CD4-positive, alpha-beta T cell treated with Interleukin-6 at 100 ng/mL for 8 hours (primary cell): ENCODE data around the gene ARHGAP15.
"Not testable (repeated sequence)": the region's sequence is repeated elsewhere in the genome, so short reads cannot be mapped to it uniquely, and the experiment has no call there.

Source experiments
- DNase-seq: peaks from one replicate; pipeline ENCODE4 v3.0.0-alpha.2; 2020; ENCODE audit warnings: mixed read lengths, low spot score

The ARHGAP15 gene

GRCh38 chr2:143530758-143531157 is 401.5 kb downstream of the ARHGAP15 start:
- no peak for DNase-seq

GRCh38 chr2:143532061-143532460 is 402.8 kb downstream of the ARHGAP15 start:
- no peak for DNase-seq

GRCh38 chr2:143533846-143534245 is 404.6 kb downstream of the ARHGAP15 start:
- DNase-seq, result no peak

GRCh38 chr2:143535802-143536201 is 406.6 kb downstream of the ARHGAP15 start:
- no peak for DNase-seq

GRCh38 chr2:143541899-143542298 is 412.7 kb downstream of the ARHGAP15 start:
- not testable (repeated sequence) for DNase-seq

GRCh38 chr2:143545059-143545948 is 416.1 kb downstream of the ARHGAP15 start:
- DNase-seq, result peak; percentile 36

- no peak for DNase-seq
Observed at GRCh38 chr2:143545949-143546255, 416.7 kb downstream of the ARHGAP15 start.

- no peak for DNase-seq
Observed at GRCh38 chr2:143548032-143548431, 418.8 kb downstream of the ARHGAP15 start.

- no peak for DNase-seq
Observed at GRCh38 chr2:143550500-143550899, 421.3 kb downstream of the ARHGAP15 start.

- no peak for DNase-seq
Observed at GRCh38 chr2:143551971-143552650, 422.9 kb downstream of the ARHGAP15 start.

GRCh38 chr2:143553261-143553660 is 424.0 kb downstream of the ARHGAP15 start:
- no peak for DNase-seq

- DNase-seq, result no peak
Observed at GRCh38 chr2:143558665-143559064, 429.4 kb downstream of the ARHGAP15 start.

GRCh38 chr2:143559147-143559546 is 429.9 kb downstream of the ARHGAP15 start:
- DNase-seq, result no peak

- no peak for DNase-seq
Observed at GRCh38 chr2:143560724-143561123, 431.5 kb downstream of the ARHGAP15 start.

GRCh38 chr2:143564419-143564818 is 435.2 kb downstream of the ARHGAP15 start:
- no peak for DNase-seq

- no peak for DNase-seq
Observed at GRCh38 chr2:143571747-143572146, 442.5 kb downstream of the ARHGAP15 start.

- DNase-seq, result no peak
Observed at GRCh38 chr2:143572421-143572820, 443.2 kb downstream of the ARHGAP15 start.

GRCh38 chr2:143574069-143574468 is 444.9 kb downstream of the ARHGAP15 start:
- no peak for DNase-seq

- DNase-seq, result no peak
Observed at GRCh38 chr2:143575340-143575739, 446.1 kb downstream of the ARHGAP15 start.

- no peak for DNase-seq
Observed at GRCh38 chr2:143577489-143577888, 448.3 kb downstream of the ARHGAP15 start.

- DNase-seq, result no peak
Observed at GRCh38 chr2:143579456-143579855, 450.2 kb downstream of the ARHGAP15 start.

GRCh38 chr2:143581134-143581533 is 451.9 kb downstream of the ARHGAP15 start:
- DNase-seq, result no peak

GRCh38 chr2:143582046-143582747 is 453.0 kb downstream of the ARHGAP15 start:
- DNase-seq, result no peak
